Right kidney (tissue), 1 donor: ENCODE data around the gene PGM5.

ENCODE experiments used
- DNase-seq: peaks from one replicate; pipeline ENCODE4 v3.0.0-alpha.2; 2016

Gene PGM5

GRCh38 chr9:68495247-68495646 is 138.8 kb downstream of the PGM5 start:
- DNase-seq = no peak

- DNase-seq = no peak
Measured at GRCh38 chr9:68496356-68496755, 139.9 kb downstream of the PGM5 start.

- no peak for DNase-seq
Measured at GRCh38 chr9:68497629-68498028, 141.2 kb downstream of the PGM5 start.

GRCh38 chr9:68498816-68499215 is 142.4 kb downstream of the PGM5 start:
- no peak for DNase-seq

GRCh38 chr9:68500457-68501381 is 144.3 kb downstream of the PGM5 start:
- DNase-seq = no peak

GRCh38 chr9:68502279-68502678 is 145.9 kb downstream of the PGM5 start:
- DNase-seq = no peak

- DNase-seq = no peak
Measured at GRCh38 chr9:68505681-68506409, 149.4 kb downstream of the PGM5 start.

- DNase-seq = no peak
Measured at GRCh38 chr9:68506551-68506950, 150.1 kb downstream of the PGM5 start.

- peak; percentile 33 for DNase-seq
Measured at GRCh38 chr9:68507130-68507805, 150.9 kb downstream of the PGM5 start.

- no peak for DNase-seq
Measured at GRCh38 chr9:68507806-68508145, 151.4 kb downstream of the PGM5 start.

GRCh38 chr9:68508547-68508946 is 152.1 kb downstream of the PGM5 start:
- no peak for DNase-seq

- DNase-seq = no peak
Measured at GRCh38 chr9:68509689-68510088, 153.3 kb downstream of the PGM5 start.

- DNase-seq = no peak
Measured at GRCh38 chr9:68513385-68513784, 157.0 kb downstream of the PGM5 start.

GRCh38 chr9:68513981-68514380 is 157.6 kb downstream of the PGM5 start:
- DNase-seq = no peak

- DNase-seq = no peak
Measured at GRCh38 chr9:68515326-68516017, 159.1 kb downstream of the PGM5 start.

GRCh38 chr9:68522131-68522530 is 165.7 kb downstream of the PGM5 start:
- DNase-seq = no peak

- DNase-seq = no peak
Measured at GRCh38 chr9:68522954-68523353, 166.5 kb downstream of the PGM5 start.

- no peak for DNase-seq
Measured at GRCh38 chr9:68523367-68523936, 167.0 kb downstream of the PGM5 start.

GRCh38 chr9:68530618-68531017 is 174.2 kb downstream of the PGM5 start:
- peak; percentile 50 for DNase-seq

GRCh38 chr9:68532131-68532530 is 175.7 kb downstream of the PGM5 start:
- DNase-seq = no peak

GRCh38 chr9:68533678-68534077 is 177.3 kb downstream of the PGM5 start:
- no peak for DNase-seq
